ENCODE data around the gene PRRT3. TPM values are rescaled to one million over a fixed set of nuclear protein-coding genes. Genes with fewer than 3 reads are reported as not detected.

Gene PRRT3
- total and polyA plus RNA-seq, 2 of the 13 experiments (the other 11 are each of a cell fraction or from before 2014, with no cell fraction given), result 0.22 to 0.44 TPM

GRCh38 chr3:9914559-9915253, 37.5 kb downstream of the PRRT3 start (continued):
- TF ChIP-seq ZBTB34 (CRISPR knock-in tag; IDR thresholded peaks at IDR 0.05) (0 out of 2 replicates have a peak, but pooled peaks have one; percentile 29), ZFY (CRISPR knock-in tag; IDR thresholded peaks at IDR 0.05) (no peak), NFYB (CRISPR knock-in tag; IDR thresholded peaks at IDR 0.05) (peak; percentile 58), SMAD3 (CRISPR knock-in tag; IDR thresholded peaks at IDR 0.05) (peak; percentile 26; the same call in 1 of the 2 replicates), PATZ1 (CRISPR knock-in tag; IDR thresholded peaks at IDR 0.05) (peak; percentile 73), ADNP (CRISPR knock-in tag; IDR thresholded peaks at IDR 0.05) (no peak), NAIF1 (CRISPR knock-in tag; IDR thresholded peaks at IDR 0.05; ENCODE audit: borderline replicate concordance) (0 out of 2 replicates have a peak, but pooled peaks have one; percentile 45), ZMAT5 (CRISPR knock-in tag; IDR thresholded peaks at IDR 0.05; ENCODE audit: borderline replicate concordance, low read depth) (no peak), ZSCAN30 (CRISPR knock-in tag; IDR thresholded peaks at IDR 0.05) (0 out of 2 replicates have a peak, but pooled peaks have one; percentile 28), ZFAT (CRISPR knock-in tag; conservative IDR thresholded peaks at IDR 0.05) (peak; percentile 33; the same call in 1 of the 2 replicates), SNAI1 (CRISPR knock-in tag; IDR thresholded peaks at IDR 0.05; ENCODE audit: borderline replicate concordance) (0 out of 2 replicates have a peak, but pooled peaks have one; percentile 26), DRAP1 (CRISPR knock-in tag; IDR thresholded peaks at IDR 0.05) (0 out of 2 replicates have a peak, but pooled peaks have one; percentile 41), ARID2 (CRISPR knock-in tag; IDR thresholded peaks at IDR 0.05; ENCODE audit: borderline replicate concordance) (peak; percentile 55; the same call in 1 of the 2 replicates), ZNF530 (CRISPR knock-in tag; IDR thresholded peaks at IDR 0.05; ENCODE audit: low read depth) (no peak), PRDM4 (CRISPR knock-in tag; IDR thresholded peaks at IDR 0.05; ENCODE audit: borderline replicate concordance) (no peak), GATAD2A (CRISPR knock-in tag; IDR thresholded peaks at IDR 0.05) (peak; percentile 35; the same call in 1 of the 2 replicates), NFYC (CRISPR knock-in tag; IDR thresholded peaks at IDR 0.05) (peak; percentile 38; the same call in 1 of the 2 replicates), ATF5 (CRISPR knock-in tag; IDR thresholded peaks at IDR 0.05; ENCODE audit: low read depth) (no peak), ZNF572 (CRISPR knock-in tag; IDR thresholded peaks at IDR 0.05) (0 out of 2 replicates have a peak, but pooled peaks have one; percentile 59), FOXC1 (CRISPR knock-in tag; IDR thresholded peaks at IDR 0.05; ENCODE audit: borderline replicate concordance) (0 out of 2 replicates have a peak, but pooled peaks have one; percentile 7), ZNF124 (CRISPR knock-in tag; IDR thresholded peaks at IDR 0.05) (0 out of 2 replicates have a peak, but pooled peaks have one; percentile 77)

All from HepG2 (cell line).